NCI-H82 (cell line): ENCODE data around the gene KDELR3.

ENCODE experiments used
- DNase-seq: peaks from one replicate; lab custom pipeline; 2025; lab: John Stamatoyannopoulos, UW

Gene KDELR3

GRCh38 chr22:38519453-38520250, 51.8 kb downstream of the KDELR3 start:
- DNase-seq: no peak

GRCh38 chr22:38523029-38523428, 55.1 kb downstream of the KDELR3 start:
- no peak for DNase-seq

GRCh38 chr22:38523479-38523878, 55.6 kb downstream of the KDELR3 start:
- DNase-seq: no peak

GRCh38 chr22:38524429-38524828, 56.5 kb downstream of the KDELR3 start:
- DNase-seq: no peak

- DNase-seq: no peak
Measured at GRCh38 chr22:38531251-38531938, 63.5 kb downstream of the KDELR3 start.
